GM12873 (cell line): ENCODE results near the gene TRMT10C.

Experiments used
- CTCF ChIP-seq: IDR thresholded peaks from 2 replicates; pipeline ENCODE4 v1.5.1; 2012; ENCODE audit warnings: low read depth, mild to moderate bottlenecking, moderate library complexity, low read length, control low read depth; ENCODE audit not compliant: insufficient read depth; ENCODE audit errors: missing control alignments

TRMT10C gene

GRCh38 chr3:101535221-101535620, 26.4 kb upstream of the TRMT10C start:
- TF ChIP-seq CTCF: no peak

- no peak for TF ChIP-seq CTCF
These were observed 25.4 kb upstream of the TRMT10C start for GRCh38 chr3:101536266-101536665.

GRCh38 chr3:101542957-101543356, 18.7 kb upstream of the TRMT10C start:
- no peak for TF ChIP-seq CTCF

- no peak for TF ChIP-seq CTCF
These were observed 17.4 kb upstream of the TRMT10C start for GRCh38 chr3:101544161-101544850.

- TF ChIP-seq CTCF: no peak
These were observed 13.1 kb upstream of the TRMT10C start for GRCh38 chr3:101548527-101549105.

- no peak for TF ChIP-seq CTCF
These were observed 12.2 kb upstream of the TRMT10C start for GRCh38 chr3:101549473-101549872.

- no peak for TF ChIP-seq CTCF
These were observed 5.6 kb upstream of the TRMT10C start for GRCh38 chr3:101556064-101556463.
